GM12878 (cell line): Measurements from ENCODE around the gene ANKS1A. TPM values are rescaled to one million over a fixed set of nuclear protein-coding genes. Genes with fewer than 3 reads are reported as not detected.

Source experiments
- ATAC-seq: fragments of 200-7000 bp; cut with Tn5 transposase; 3 replicates; pipeline ENCODE4 v1.9.1; 2020; ENCODE audit warnings: mild to moderate bottlenecking, moderate library complexity
- BruUV-seq: library from RNA; stranded (reverse); fragments of 400-500 nt; replicated peaks from 2 replicates; lab custom pipeline; 2021; lab: Mats Ljungman, UMichigan
- CTCF ChIA-PET: fragments of 300-600 bp; sonication (Branson Sonifier 250); formaldehyde crosslinking; extraction: SDS; loops from one replicate; lab custom pipeline; 2021; ENCODE audit warnings: inconsistent platforms; lab: Yijun Ruan, JAX
- POLR2A ChIA-PET: fragments of 350-600 bp; formaldehyde crosslinking; extraction: SDS; loops from one replicate; lab custom pipeline; 2021; ENCODE audit warnings: inconsistent platforms; lab: Charles Lee
- RAD21 ChIA-PET: fragments of 300-600 bp; sonication (Branson Sonifier 250); formaldehyde crosslinking; loops from one replicate; lab custom pipeline; 2023; ENCODE audit warnings: antibody characterized with exemption; ENCODE audit not compliant: unreplicated experiment; lab: Charles Lee
- SMC1A ChIA-PET: fragments of 300-600 bp; sonication (Branson Sonifier 250); formaldehyde crosslinking; loops from one replicate; lab custom pipeline; 2023; ENCODE audit not compliant: unreplicated experiment, uncharacterized antibody; lab: Charles Lee
- DNase-seq: peaks from one replicate; pipeline ENCODE4 v3.0.0-alpha.2; 2011; ENCODE audit warnings: low read depth, low spot score
- FAIRE-seq: peaks from 3 replicates; lab custom pipeline; 2011; peaks lifted over from hg19 to GRCh38; lab: Jason Lieb, UNC
- H2AFZ ChIP-seq: 2 replicates; pipeline ENCODE4 v1.6.0; 2011; ENCODE audit warnings: low read depth, low read length, control low read depth; ENCODE audit not compliant: control insufficient read depth
- H3K27ac ChIP-seq: 2 replicates; pipeline ENCODE4 v1.5.1; 2011; ENCODE audit warnings: control low read depth; ENCODE audit not compliant: control insufficient read depth, insufficient read depth
- H3K27me3 ChIP-seq, 2 experiments: replicated peaks in 1 of 2; 2 replicates each; pipeline versions ENCODE4 v1.6.0 to v1.6.1; 2011; ENCODE audit warnings: low read length in 1 of 2; ENCODE audit not compliant: control insufficient read depth in 2 of 2, insufficient read depth in 2 of 2
- H3K36me3 ChIP-seq, 2 experiments: 2 replicates each; pipeline ENCODE4 v1.5.1; 2011; ENCODE audit warnings: low read length in 1 of 2; ENCODE audit not compliant: control insufficient read depth in 2 of 2, insufficient read depth in 2 of 2
- H3K4me1 ChIP-seq: 2 replicates; pipeline ENCODE4 v1.6.1; 2011; ENCODE audit warnings: mild to moderate bottlenecking, low read length, moderate library complexity, mixed read lengths; ENCODE audit not compliant: control insufficient read depth, insufficient read depth
- H3K4me2 ChIP-seq: 2 replicates; pipeline ENCODE4 v1.6.0; 2011; ENCODE audit warnings: control low read depth; ENCODE audit not compliant: control insufficient read depth, insufficient read depth
- H3K4me3 ChIP-seq: fragments of 200-600 bp; sonication (generic); 2 replicates; pipeline ENCODE4 v1.5.1; 2016
- H3K79me2 ChIP-seq: 2 replicates; pipeline ENCODE4 v1.6.0; 2011; ENCODE audit warnings: low read length; ENCODE audit not compliant: control insufficient read depth, insufficient read depth
- H3K9ac ChIP-seq: 2 replicates; pipeline ENCODE4 v1.8.0; 2011; ENCODE audit warnings: low read length, control low read depth, mixed read lengths; ENCODE audit not compliant: control insufficient read depth, insufficient read depth
- H3K9me3 ChIP-seq: replicated peaks from 3 replicates; pipeline ENCODE4 v1.5.1; 2011; ENCODE audit warnings: mild to moderate bottlenecking, low read length; ENCODE audit not compliant: control insufficient read depth, insufficient read depth
- H4K20me1 ChIP-seq: 2 replicates; pipeline ENCODE4 v1.6.0; 2011; ENCODE audit not compliant: control insufficient read depth, insufficient read depth
- BACH1 ChIP-seq: fragments of 450-650 bp; IDR thresholded peaks from 2 replicates; pipeline ENCODE4 v1.6.1; 2017; ENCODE audit warnings: mild to moderate bottlenecking, borderline replicate concordance
- BCL3 ChIP-seq: IDR thresholded peaks from 2 replicates; pipeline ENCODE4 v1.6.1; 2011; ENCODE audit warnings: borderline replicate concordance, low read depth, mild to moderate bottlenecking, moderate library complexity, low read length; ENCODE audit not compliant: insufficient read depth, poor library complexity, severe bottlenecking
- CREB1 ChIP-seq: IDR thresholded peaks from 2 replicates; pipeline ENCODE4 v1.6.1; 2012; ENCODE audit warnings: low read depth, mild to moderate bottlenecking, inconsistent platforms
- EGR1 ChIP-seq, 2 experiments: IDR thresholded peaks; 1 replicate in 1 of 2; 2 replicates in 1 of 2; pipeline ENCODE4 v1.6.1; 2011 to 2012; ENCODE audit warnings: low read depth in 2 of 2, low read length in 2 of 2, borderline replicate concordance in 1 of 2, mild to moderate bottlenecking in 1 of 2, moderate library complexity in 1 of 2
- FOXK2 ChIP-seq: fragments of 450-650 bp; IDR thresholded peaks from 2 replicates; pipeline ENCODE4 v1.6.1; 2017; ENCODE audit warnings: mild to moderate bottlenecking, moderate library complexity
- GABPA ChIP-seq: IDR thresholded peaks from 2 replicates; pipeline ENCODE4 v1.6.1; 2014; ENCODE audit warnings: antibody characterized with exemption, low read depth, mild to moderate bottlenecking, inconsistent platforms
- HDAC6 ChIP-seq: fragments of 200-600 bp; sonication (generic); IDR thresholded peaks from one replicate; pipeline ENCODE4 v1.8.0; 2017; ENCODE audit warnings: antibody characterized with exemption; ENCODE audit not compliant: unreplicated experiment
- NR2F1 ChIP-seq: fragments of 450-650 bp; conservative IDR thresholded peaks from 2 replicates; pipeline ENCODE4 v1.6.1; 2017; ENCODE audit warnings: mild to moderate bottlenecking
- PKNOX1 ChIP-seq: fragments of 450-650 bp; IDR thresholded peaks from 2 replicates; pipeline ENCODE4 v1.6.1; 2016; ENCODE audit warnings: mild to moderate bottlenecking
- SMARCA5 ChIP-seq: fragments of 450-650 bp; IDR thresholded peaks from 2 replicates; pipeline ENCODE4 v1.6.1; 2017; ENCODE audit warnings: mild to moderate bottlenecking
- SPI1 ChIP-seq: IDR thresholded peaks from 2 replicates; pipeline ENCODE4 v1.6.1; 2011; ENCODE audit warnings: low read depth, mild to moderate bottlenecking, low read length, moderate library complexity, borderline replicate concordance; ENCODE audit not compliant: insufficient read depth
- SREBF1 ChIP-seq: IDR thresholded peaks from 2 replicates; pipeline ENCODE4 v1.6.1; 2012; ENCODE audit warnings: mild to moderate bottlenecking, low read length
- STAT3 ChIP-seq: IDR thresholded peaks from 2 replicates; pipeline ENCODE4 v1.6.1; 2011; ENCODE audit warnings: low read depth, low read length, improper control_type of control experiment
- SUZ12 ChIP-seq: fragments of 200-600 bp; sonication (generic); IDR thresholded peaks from one replicate; pipeline ENCODE4 v1.6.1; 2018; ENCODE audit warnings: antibody characterized with exemption, mild to moderate bottlenecking; ENCODE audit not compliant: unreplicated experiment
- TCF12 ChIP-seq: IDR thresholded peaks from 2 replicates; pipeline ENCODE4 v1.6.1; 2011; ENCODE audit warnings: low read depth, mild to moderate bottlenecking, low read length
- USF1 ChIP-seq: IDR thresholded peaks from 2 replicates; pipeline ENCODE4 v1.6.1; 2011; ENCODE audit warnings: borderline replicate concordance, low read depth, mild to moderate bottlenecking, moderate library complexity, mixed read lengths, low read length; ENCODE audit not compliant: insufficient read depth; ENCODE audit errors: extremely low read length
- ZBTB33 ChIP-seq: fragments of 450-650 bp; IDR thresholded peaks from 2 replicates; pipeline ENCODE4 v1.6.1; 2017; ENCODE audit warnings: mild to moderate bottlenecking
- WGBS: methylation state at CpG from one replicate; pipeline ENCODE4 v1.1.6; 2016; ENCODE audit warnings: low lambda C conversion rate; ENCODE audit not compliant: insufficient replicate concordance, insufficient coverage; ENCODE audit errors: missing lambda C conversion rate; 5-methylcytosine and 5-hydroxymethylcytosine counted together
- in situ Hi-C: fragments of 300-500 bp; cut with MboI; formaldehyde crosslinking; loops from 9 replicates; pipeline ENCODE4 v1.14.3; 2018; ENCODE audit warnings: mixed read lengths
- intact Hi-C: fragments of 100-400 bp; cut with micrococcal nuclease; formaldehyde crosslinking; loops from one replicate; pipeline ENCODE4 v1.14.2; 2022; ENCODE audit not compliant: unreplicated experiment
- polyA plus RNA-seq, 11 experiments: library from polyadenylated mRNA; depleted of rRNA in 4 of 11; unstranded in 6 of 11; stranded (reverse) in 5 of 11; fragments of >200 nt; fragmentation: Nextera tagmentation in 4 of 11; fragmentation: Illumina TruSeq in 1 of 11; extraction: Ambion mirVana in 4 of 11; extraction: Trizol in 1 of 11; gene quantifications; 1 replicate in 1 of 11; 2 replicates in 10 of 11; pipeline versions ENCODE4 v1.2.1 to v1.2.3, GENCODE V29; 2011 to 2016; ENCODE audit warnings: inconsistent platforms in 2 of 11, missing spikeins in 2 of 11, low read depth in 1 of 11
- total RNA-seq, 4 experiments: library from RNA; depleted of rRNA in 3 of 4; stranded (reverse); fragments of >200 nt in 3 of 4; fragmentation: Illumina TruSeq in 1 of 4; extraction: Trizol in 1 of 4; gene quantifications; 2 replicates each; pipeline versions ENCODE4 v1.2.1 to v1.2.3, GENCODE V29; 2013 to 2021

ANKS1A gene
- total and polyA plus RNA-seq, 10 of the 15 experiments (the other 5 are each of a cell fraction or from before 2014, with no cell fraction given): 0.60 to 7.0 (median 3.0) TPM

- peaks cover 5% of the 10 kb centered on the region for H3K4me1 ChIP-seq
- WGBS: under 1% methylated on average over 43 of the region's 43 CpGs
- H3K79me2 ChIP-seq: peaks cover 29% of the 10 kb centered on the region
- H3K27me3 ChIP-seq: no peaks in the 10 kb centered on the region
- FAIRE-seq (peak; percentile 66), DNase-seq (peak; percentile 61), ATAC-seq (peak; percentile 89)
- BruUV-seq: TSS peak; percentile 91
- ChIA-PET RAD21 (interaction anchor here (0.8 to 3.4 kb wide), 7 partner anchors 9 to 352 kb away, joined by 3 to 13 read pairs (median 6); partner anchors contain the start of genes BLTP3A and SNRPC), CTCF (interaction anchor here (0.7 to 2.6 kb wide), 8 partner anchors 15 to 249 kb away, joined by 3 to 11 read pairs (median 4); partner anchors contain the start of gene BLTP3A), SMC1A (interaction anchor here (0.7 to 2.1 kb wide), 15 partner anchors 13 to 525 kb away, joined by 3 to 8 read pairs (median 3); partner anchors contain the start of genes BLTP3A and SNRPC), POLR2A (interaction anchor here (0.5 to 1.7 kb wide), 8 partner anchors 9 to 223 kb away, joined by 3 to 7 read pairs (median 3); partner anchors contain the start of genes BLTP3A and SNRPC)
- no peaks in the 10 kb centered on the region for H3K9me3 ChIP-seq
- H3K4me2 ChIP-seq: peak within 1 kb of the TSS; percentile 89
- peak within 1 kb of the TSS; percentile 99 for H2AFZ ChIP-seq
- H3K4me3 ChIP-seq: peak within 1 kb of the TSS; percentile 97
- peak within 1 kb of the TSS; percentile 99 for H3K9ac ChIP-seq
- in situ Hi-C loops (no loop called here), intact Hi-C loops (loop anchor here (5.0 to 10.0 kb wide), 3 partner anchors 96 to 233 kb away; partner anchors contain the start of genes BLTP3A and ILRUN)
- 0 out of 4 replicates have a peak, but pooled peaks cover 0 to 4% of the 10 kb centered on the region in 2 experiments for H3K36me3 ChIP-seq
- no peaks in the 10 kb centered on the region for H4K20me1 ChIP-seq
- peak within 1 kb of the TSS; percentile 88 for H3K27ac ChIP-seq
- no peak for TF ChIP-seq SREBF1
- 0 out of 2 replicates have a peak, but pooled peaks have one; percentile 34 for TF ChIP-seq SMARCA5
- no peak for TF ChIP-seq USF1
- TF ChIP-seq EGR1 (IDR thresholded peaks at IDR 0.05; ENCODE audit: borderline replicate concordance in 1 of 2, low read depth in 2 of 2, low read length in 2 of 2): no peak
- no peak for TF ChIP-seq STAT3
- TF ChIP-seq TCF12: peak; percentile 29; the same call in 1 of the 2 replicates
- no peak for TF ChIP-seq SUZ12
- TF ChIP-seq PKNOX1: no peak
- peak; percentile 99 for TF ChIP-seq CREB1
- no peak for TF ChIP-seq ZBTB33
- TF ChIP-seq NR2F1: peak; percentile 44; the same call in 1 of the 2 replicates
- TF ChIP-seq SPI1: no peak
- no peak for TF ChIP-seq FOXK2
- peak; percentile 25; the same call in 1 of the 2 replicates for TF ChIP-seq BACH1
- peak; percentile 84 for TF ChIP-seq GABPA
- no peak for TF ChIP-seq HDAC6
- TF ChIP-seq BCL3: no peak
These were observed 1.1 kb upstream of the ANKS1A start, which contains the start of gene TAF11 for GRCh38 chr6:34887753-34888513. Gene TAF11, minus strand, starts transcription at chr6:34888042. Its CDS starts 85 bp downstream, at chr6:34887957.
